K562 (cell line): Measurements from ENCODE around the gene BMP10. TPM values are rescaled to one million over a fixed set of nuclear protein-coding genes. Genes with fewer than 3 reads are reported as not detected.

Source experiments
- ATAC-seq: fragments of 200-7000 bp; cut with Tn5 transposase; 3 replicates; pipeline ENCODE4 v1.9.1; 2020; ENCODE audit warnings: moderate library complexity
- BruUV-seq: library from RNA; stranded (reverse); fragments of 400-500 nt; replicated peaks from 2 replicates; lab custom pipeline; 2021; lab: Mats Ljungman, UMichigan
- CTCF ChIA-PET: fragments of 300-600 bp; formaldehyde crosslinking; extraction: SDS; loops from one replicate; lab custom pipeline; 2021; ENCODE audit warnings: low intra/inter-chr PET ratio; lab: Yijun Ruan, JAX
- POLR2A ChIA-PET: fragments of 300-600, 350-650 bp; sonication (Branson Sonifier 250); formaldehyde crosslinking; extraction: SDS; loops from one replicate; lab custom pipeline; 2021; ENCODE audit warnings: antibody characterized with exemption, inconsistent platforms; lab: Yijun Ruan, JAX
- DNase-seq, 4 experiments: peaks; one replicate each; pipeline versions ENCODE4 v3.0.0 to v3.0.0-alpha.2; 2011 to 2018; ENCODE audit warnings: low spot score in 3 of 4, mixed read lengths in 3 of 4; ENCODE audit errors: extremely low read depth in 1 of 4
- FAIRE-seq: peaks from 2 replicates; lab custom pipeline; 2011; peaks lifted over from hg19 to GRCh38; lab: Jason Lieb, UNC
- H2AFZ ChIP-seq: 2 replicates; pipeline ENCODE4 v1.6.0; 2011; ENCODE audit warnings: low read depth, low read length, control low read depth, inconsistent platforms
- H3K27ac ChIP-seq: fragments of 200-600 bp; 3 replicates; pipeline ENCODE4 v1.8.0; 2011; ENCODE audit warnings: low read depth, mild to moderate bottlenecking, control low read depth, inconsistent platforms, low read length, moderate library complexity, mixed read lengths; ENCODE audit errors: extremely low read depth
- H3K27me3 ChIP-seq, 2 experiments: fragments of 300-600 bp in 1 of 2; 2 replicates in 1 of 2; 3 replicates in 1 of 2; pipeline versions ENCODE4 v1.6.0 to v1.8.0; 2011; ENCODE audit warnings: inconsistent platforms in 2 of 2, low read length in 2 of 2, mild to moderate bottlenecking in 1 of 2, mixed read lengths in 1 of 2, moderate library complexity in 1 of 2; ENCODE audit not compliant: control insufficient read depth in 2 of 2, insufficient read depth in 2 of 2
- H3K36me3 ChIP-seq: fragments of 300-600 bp; 3 replicates; pipeline ENCODE4 v1.8.0; 2011; ENCODE audit warnings: mild to moderate bottlenecking, low read length, inconsistent platforms; ENCODE audit not compliant: control insufficient read depth, insufficient read depth
- H3K4me1 ChIP-seq, 2 experiments: fragments of 200-600 bp in 1 of 2; replicated peaks in 1 of 2; 2 replicates in 1 of 2; 3 replicates in 1 of 2; pipeline versions ENCODE4 v1.5.1 to v1.8.0; 2011; ENCODE audit warnings: inconsistent platforms in 2 of 2, low read length in 2 of 2, mild to moderate bottlenecking in 1 of 2, mixed read lengths in 1 of 2, moderate library complexity in 1 of 2; ENCODE audit not compliant: control insufficient read depth in 2 of 2, insufficient read depth in 2 of 2
- H3K4me2 ChIP-seq: 2 replicates; pipeline ENCODE4 v1.6.1; 2011; ENCODE audit warnings: low read length, control low read depth, inconsistent platforms, mixed read lengths; ENCODE audit not compliant: insufficient read depth
- H3K4me3 ChIP-seq: fragments of 200-600 bp; sonication (generic), shearing (Covaris generic); 2 replicates; pipeline ENCODE4 v1.5.1; 2016; ENCODE audit warnings: control low read depth, inconsistent platforms
- H3K79me2 ChIP-seq: fragments of 200-600 bp; 3 replicates; pipeline ENCODE4 v1.8.0; 2011; ENCODE audit warnings: low read length, inconsistent platforms; ENCODE audit not compliant: control insufficient read depth, insufficient read depth
- H3K9ac ChIP-seq, 2 experiments: 2 replicates each; pipeline versions ENCODE4 v1.6.0 to v1.6.1; 2011; ENCODE audit warnings: low read depth in 2 of 2, low read length in 2 of 2, control low read depth in 1 of 2, inconsistent platforms in 1 of 2, mild to moderate bottlenecking in 1 of 2, mixed read lengths in 1 of 2; ENCODE audit not compliant: insufficient read depth in 1 of 2
- H3K9me1 ChIP-seq: one replicate; pipeline ENCODE4 v1.6.0; 2011; ENCODE audit warnings: inconsistent platforms, mild to moderate bottlenecking, low read length, moderate library complexity; ENCODE audit not compliant: control insufficient read depth, insufficient read depth
- H3K9me3 ChIP-seq: replicated peaks from 2 replicates; pipeline ENCODE4 v1.5.1; 2011; ENCODE audit warnings: low read depth, low read length, inconsistent platforms; ENCODE audit not compliant: control insufficient read depth, insufficient read depth
- H4K20me1 ChIP-seq: replicated peaks from 2 replicates; pipeline ENCODE4 v1.6.1; 2011; ENCODE audit warnings: low read length, inconsistent platforms, mixed read lengths; ENCODE audit not compliant: control insufficient read depth, insufficient read depth
- CEBPG ChIP-seq, 3 experiments: fragments of 200-800 bp in 1 of 3; sonication (Bioruptor generic) in 1 of 3; sonication (generic) in 1 of 3; formaldehyde crosslinking in 1 of 3; IDR thresholded peaks in 2 of 3; conservative IDR thresholded peaks in 1 of 3; 2 replicates each; pipeline versions ENCODE4 v1.6.1 to v1.8.0; 2016 to 2022; ENCODE audit warnings: missing compliant biosample characterization in 2 of 3, missing genetic modification characterization in 2 of 3, mild to moderate bottlenecking in 1 of 3, missing genetic modification reagents in 1 of 3
- HNRNPL ChIP-seq: fragments of 200-400 bp; formaldehyde crosslinking; IDR thresholded peaks from 2 replicates; pipeline ENCODE4 v1.6.1; 2017; ENCODE audit warnings: low read depth, mild to moderate bottlenecking, low read length
- JUND ChIP-seq, 2 experiments: IDR thresholded peaks; 2 replicates in 1 of 2; 3 replicates in 1 of 2; pipeline ENCODE4 v1.6.1; 2011; ENCODE audit warnings: borderline replicate concordance in 2 of 2, low read depth in 2 of 2, low read length in 2 of 2, improper control_type of control experiment in 1 of 2, missing biosample characterization in 1 of 2, missing genetic modification characterization in 1 of 2, missing genetic modification reagents in 1 of 2
- MAFG ChIP-seq: fragments of 450-650 bp; conservative IDR thresholded peaks from 2 replicates; pipeline ENCODE4 v1.6.1; 2016; ENCODE audit warnings: missing genetic modification characterization, missing compliant biosample characterization
- SOX6 ChIP-seq: fragments of 450-650 bp; IDR thresholded peaks from 2 replicates; pipeline ENCODE4 v1.6.1; 2014; ENCODE audit warnings: mild to moderate bottlenecking
- STAG1 ChIP-seq: sonication (generic); formaldehyde crosslinking; IDR thresholded peaks from 2 replicates; pipeline ENCODE4 v1.5.0; 2020; ENCODE audit warnings: missing genetic modification reagents, borderline replicate concordance
- TEAD2 ChIP-seq: fragments of 450-650 bp; IDR thresholded peaks from 2 replicates; pipeline ENCODE4 v1.6.1; 2016; ENCODE audit warnings: missing genetic modification characterization, control low read depth, missing compliant biosample characterization
- ZFX ChIP-seq: sonication (generic); formaldehyde crosslinking; IDR thresholded peaks from 2 replicates; pipeline ENCODE4 v1.8.0; 2022; ENCODE audit warnings: mild to moderate bottlenecking, missing genetic modification reagents, moderate library complexity
- WGBS: fragments of 100-300 bp; shearing (Covaris generic); methylation state at CpG from one replicate; pipeline ENCODE4 v1.1.6; 2016; ENCODE audit warnings: low coverage, mixed read lengths; ENCODE audit not compliant: insufficient coverage; ENCODE audit errors: missing lambda C conversion rate; 5-methylcytosine and 5-hydroxymethylcytosine counted together
- in situ Hi-C: fragments of 300-500 bp; cut with MboI; formaldehyde crosslinking; loops from 4 replicates; pipeline ENCODE4 v1.15.0; 2018; ENCODE audit warnings: inconsistent platforms, mixed read lengths
- intact Hi-C: fragments of 100-400 bp; cut with micrococcal nuclease; formaldehyde crosslinking; loops from 2 replicates; pipeline ENCODE4 v1.14.2; 2022
- polyA plus RNA-seq, 8 experiments: library from polyadenylated mRNA; depleted of rRNA in 4 of 8; stranded (reverse) in 5 of 8; unstranded in 3 of 8; fragments of >200 nt; fragmentation: Nextera tagmentation in 2 of 8; fragmentation: Illumina TruSeq in 1 of 8; extraction: Ambion mirVana in 2 of 8; extraction: Trizol in 1 of 8; gene quantifications; 2 replicates each; pipeline versions ENCODE4 v1.2.1 to v1.2.3, GENCODE V29; 2011 to 2014; ENCODE audit warnings: inconsistent platforms in 1 of 8, missing spikeins in 1 of 8
- total RNA-seq, 7 experiments: library from RNA; depleted of rRNA in 6 of 7; stranded (reverse); fragments of >200 nt in 6 of 7; fragmentation: Illumina TruSeq in 2 of 7; extraction: Trizol in 2 of 7; gene quantifications; 2 replicates each; pipeline versions ENCODE4 v1.2.1 to v1.2.3, GENCODE V29; 2011 to 2021; ENCODE audit warnings: low replicate concordance in 1 of 7
- TF ChIP-seq, protein P1 (sequence below): sonication (generic); formaldehyde crosslinking; IDR thresholded peaks from 2 replicates; pipeline ENCODE4 v1.8.1; 2023; ENCODE audit warnings: mild to moderate bottlenecking, missing genetic modification reagents
- TF ChIP-seq, protein P2 (sequence below): fragments of 450-650 bp; IDR thresholded peaks from 2 replicates; pipeline ENCODE4 v1.6.1; 2016

Gene BMP10
- total and polyA plus RNA-seq, 9 of the 15 experiments (the other 6 are each of a cell fraction or from before 2014, with no cell fraction given) = 0.11 to 0.91 (median 0.43) TPM

DNA sequence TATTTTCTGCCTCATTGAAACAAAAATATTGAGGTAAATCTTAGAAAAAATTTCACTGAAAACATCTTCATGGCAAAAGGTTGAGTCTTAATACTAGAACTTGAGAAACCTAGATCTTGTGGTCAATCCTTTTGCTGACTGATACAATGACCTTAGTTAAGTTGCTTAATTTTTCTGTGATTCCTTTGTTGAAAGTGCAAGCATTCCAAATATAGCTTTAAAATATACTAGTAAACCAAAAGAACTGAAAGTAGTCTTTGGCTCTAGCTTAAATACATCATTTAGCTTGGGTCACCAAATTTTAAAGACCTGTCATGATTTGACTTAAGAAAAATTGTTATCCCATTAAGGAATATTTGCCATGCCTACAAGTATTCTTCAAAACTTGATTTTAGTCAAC is 16.7 kb downstream of the BMP10 start:
- ChIA-PET POLR2A (interaction anchor here (0.8 to 1.0 kb wide), 2 partner anchors 9 to 22 kb away, joined by 3 to 5 read pairs; no protein-coding TSS in a partner anchor), CTCF (no interaction called here)
- intact Hi-C loops (no loop called here), in situ Hi-C loops (no loop called here)
- DNase-seq (no peak), ATAC-seq (no peak), FAIRE-seq (no peak)
- no peak overlapping the region for H3K9ac ChIP-seq
- no peak overlapping the region for H3K4me2 ChIP-seq
- no TSS peak for BruUV-seq
- no peaks in the 10 kb centered on the region for H3K27me3 ChIP-seq
- H3K9me3 ChIP-seq = no peaks in the 10 kb centered on the region
- H3K27ac ChIP-seq = no peak overlapping the region
- peaks cover 0 to 46% of the 10 kb centered on the region in 2 experiments; a peak in 4 of 5 replicates for H3K4me1 ChIP-seq
- H3K9me1 ChIP-seq = no peaks in the 10 kb centered on the region
- no peaks in the 10 kb centered on the region for H3K36me3 ChIP-seq
- H2AFZ ChIP-seq = no peak overlapping the region
- H4K20me1 ChIP-seq = no peaks in the 10 kb centered on the region
- no peak overlapping the region for H3K4me3 ChIP-seq
- no peaks in the 10 kb centered on the region for H3K79me2 ChIP-seq
- TF ChIP-seq MAFG (tag) = no peak
- TF ChIP-seq CEBPG (CRISPR knock-in tag; IDR thresholded peaks at IDR 0.05) = no peak
- 0 out of 4 replicates have a peak, but pooled peaks of 1 of the 2 experiments have one; percentile 4 for TF ChIP-seq CEBPG (tag; conservative IDR thresholded peaks at IDR 0.05 in 1 of 2, IDR thresholded peaks at IDR 0.05 in 1 of 2)

DNA sequence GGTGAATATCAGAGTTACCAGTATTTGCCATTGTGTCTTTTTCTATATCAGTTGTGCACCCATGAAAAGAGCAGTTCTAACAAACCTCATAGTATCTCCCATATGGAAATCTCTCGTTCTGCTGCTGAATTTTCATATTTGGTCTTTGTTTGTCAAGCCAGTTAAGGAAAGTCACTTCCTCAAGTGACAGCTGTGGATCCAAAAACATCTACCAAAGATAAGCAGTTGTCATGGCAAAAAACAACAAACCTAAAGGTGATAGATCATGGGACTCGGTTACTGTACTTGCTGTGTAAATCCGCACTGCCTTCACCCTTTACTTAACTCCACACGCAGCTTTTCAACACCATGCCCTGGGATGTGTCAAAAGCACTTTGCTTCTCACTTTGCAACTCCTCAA is 17.3 kb downstream of the BMP10 start:
- Histone ChIP-seq H3K9me1 (no peaks in the 10 kb centered on the region), H3K4me3 (no peak overlapping the region), H3K9ac (no peak overlapping the region), H4K20me1 (no peaks in the 10 kb centered on the region), H3K36me3 (no peaks in the 10 kb centered on the region), H3K27me3 (no peaks in the 10 kb centered on the region), H3K4me1 (peaks cover 0 to 51% of the 10 kb centered on the region in 2 experiments; a peak in 4 of 5 replicates), H3K4me2 (peak overlapping the region; percentile 5; the same call in 1 of the 2 replicates), H3K27ac (no peak overlapping the region), H3K9me3 (no peaks in the 10 kb centered on the region), H2AFZ (peak overlapping the region; percentile 48), H3K79me2 (no peaks in the 10 kb centered on the region)
- 15% methylated on average over 4 of the region's 4 CpGs for WGBS
- intact Hi-C loops = no loop called here
- no TSS peak for BruUV-seq
- peak; percentile 40; the same call in 2 of the 3 replicates for ATAC-seq
- CTCF ChIA-PET = no interaction called here
- in situ Hi-C loops = no loop called here
- peak; percentile 29 for FAIRE-seq
- peak in 2 of 4 experiments; percentile 10 to 54 for DNase-seq
- POLR2A ChIA-PET = interaction anchor here (0.8 to 1.0 kb wide), 2 partner anchors 9 to 23 kb away, joined by 3 to 5 read pairs; no protein-coding TSS in a partner anchor
- TF ChIP-seq JUND (IDR thresholded peaks at IDR 0.05; ENCODE audit: borderline replicate concordance, low read depth, low read length) = no peak; the same call in 1 of the 2 replicates
- TF ChIP-seq JUND (tag; IDR thresholded peaks at IDR 0.05; ENCODE audit: borderline replicate concordance, low read depth, low read length) = 0 out of 3 replicates have a peak, but pooled peaks have one; percentile 31
- TF ChIP-seq, protein P1, sequence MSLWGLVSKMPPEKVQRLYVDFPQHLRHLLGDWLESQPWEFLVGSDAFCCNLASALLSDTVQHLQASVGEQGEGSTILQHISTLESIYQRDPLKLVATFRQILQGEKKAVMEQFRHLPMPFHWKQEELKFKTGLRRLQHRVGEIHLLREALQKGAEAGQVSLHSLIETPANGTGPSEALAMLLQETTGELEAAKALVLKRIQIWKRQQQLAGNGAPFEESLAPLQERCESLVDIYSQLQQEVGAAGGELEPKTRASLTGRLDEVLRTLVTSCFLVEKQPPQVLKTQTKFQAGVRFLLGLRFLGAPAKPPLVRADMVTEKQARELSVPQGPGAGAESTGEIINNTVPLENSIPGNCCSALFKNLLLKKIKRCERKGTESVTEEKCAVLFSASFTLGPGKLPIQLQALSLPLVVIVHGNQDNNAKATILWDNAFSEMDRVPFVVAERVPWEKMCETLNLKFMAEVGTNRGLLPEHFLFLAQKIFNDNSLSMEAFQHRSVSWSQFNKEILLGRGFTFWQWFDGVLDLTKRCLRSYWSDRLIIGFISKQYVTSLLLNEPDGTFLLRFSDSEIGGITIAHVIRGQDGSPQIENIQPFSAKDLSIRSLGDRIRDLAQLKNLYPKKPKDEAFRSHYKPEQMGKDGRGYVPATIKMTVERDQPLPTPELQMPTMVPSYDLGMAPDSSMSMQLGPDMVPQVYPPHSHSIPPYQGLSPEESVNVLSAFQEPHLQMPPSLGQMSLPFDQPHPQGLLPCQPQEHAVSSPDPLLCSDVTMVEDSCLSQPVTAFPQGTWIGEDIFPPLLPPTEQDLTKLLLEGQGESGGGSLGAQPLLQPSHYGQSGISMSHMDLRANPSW (CRISPR knock-in tag) = no peak
- no peak for TF ChIP-seq ZFX (CRISPR knock-in tag)
- peak; percentile 53; the same call in 1 of the 2 replicates for TF ChIP-seq SOX6
- TF ChIP-seq STAG1 (CRISPR knock-in tag) = no peak
- TF ChIP-seq TEAD2 (tag) = no peak
- no peak for TF ChIP-seq HNRNPL
- TF ChIP-seq, protein P2, sequence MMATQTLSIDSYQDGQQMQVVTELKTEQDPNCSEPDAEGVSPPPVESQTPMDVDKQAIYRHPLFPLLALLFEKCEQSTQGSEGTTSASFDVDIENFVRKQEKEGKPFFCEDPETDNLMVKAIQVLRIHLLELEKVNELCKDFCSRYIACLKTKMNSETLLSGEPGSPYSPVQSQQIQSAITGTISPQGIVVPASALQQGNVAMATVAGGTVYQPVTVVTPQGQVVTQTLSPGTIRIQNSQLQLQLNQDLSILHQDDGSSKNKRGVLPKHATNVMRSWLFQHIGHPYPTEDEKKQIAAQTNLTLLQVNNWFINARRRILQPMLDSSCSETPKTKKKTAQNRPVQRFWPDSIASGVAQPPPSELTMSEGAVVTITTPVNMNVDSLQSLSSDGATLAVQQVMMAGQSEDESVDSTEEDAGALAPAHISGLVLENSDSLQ = peak; percentile 77
